22Rv1 (cell line): Measurements from ENCODE around the gene VPS8.

ENCODE experiments used
- ZFX ChIP-seq: fragments of 450-650 bp; IDR thresholded peaks from 2 replicates; pipeline ENCODE4 v1.6.1; 2017; ENCODE audit warnings: antibody characterized with exemption, borderline replicate concordance
- TF ChIP-seq, protein P1 (sequence below): fragments of 450-650 bp; IDR thresholded peaks from 2 replicates; pipeline ENCODE4 v1.5.1; 2017; ENCODE audit warnings: mild to moderate bottlenecking

DNA sequence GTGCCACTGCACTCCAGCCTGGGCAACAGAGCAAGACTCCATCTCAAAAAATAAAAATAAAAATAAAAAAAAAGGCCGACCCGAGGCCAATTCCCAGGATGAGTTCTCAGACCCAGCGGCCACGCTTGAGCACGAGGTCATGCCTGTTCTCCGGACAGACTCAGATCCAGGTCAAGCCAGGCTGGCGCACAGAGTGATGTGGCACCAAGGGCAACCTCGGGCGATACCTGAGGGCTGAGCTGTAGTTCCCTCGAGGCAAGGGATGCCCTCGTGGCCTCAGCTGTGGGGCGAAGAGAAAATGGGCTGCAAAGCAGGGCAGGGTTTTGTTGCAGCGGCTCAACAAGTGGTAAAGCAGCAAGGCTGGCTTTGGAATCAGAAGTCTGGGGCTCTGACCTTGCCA lies 263.6 kb downstream of the VPS8 start:
- TF ChIP-seq, protein P1, sequence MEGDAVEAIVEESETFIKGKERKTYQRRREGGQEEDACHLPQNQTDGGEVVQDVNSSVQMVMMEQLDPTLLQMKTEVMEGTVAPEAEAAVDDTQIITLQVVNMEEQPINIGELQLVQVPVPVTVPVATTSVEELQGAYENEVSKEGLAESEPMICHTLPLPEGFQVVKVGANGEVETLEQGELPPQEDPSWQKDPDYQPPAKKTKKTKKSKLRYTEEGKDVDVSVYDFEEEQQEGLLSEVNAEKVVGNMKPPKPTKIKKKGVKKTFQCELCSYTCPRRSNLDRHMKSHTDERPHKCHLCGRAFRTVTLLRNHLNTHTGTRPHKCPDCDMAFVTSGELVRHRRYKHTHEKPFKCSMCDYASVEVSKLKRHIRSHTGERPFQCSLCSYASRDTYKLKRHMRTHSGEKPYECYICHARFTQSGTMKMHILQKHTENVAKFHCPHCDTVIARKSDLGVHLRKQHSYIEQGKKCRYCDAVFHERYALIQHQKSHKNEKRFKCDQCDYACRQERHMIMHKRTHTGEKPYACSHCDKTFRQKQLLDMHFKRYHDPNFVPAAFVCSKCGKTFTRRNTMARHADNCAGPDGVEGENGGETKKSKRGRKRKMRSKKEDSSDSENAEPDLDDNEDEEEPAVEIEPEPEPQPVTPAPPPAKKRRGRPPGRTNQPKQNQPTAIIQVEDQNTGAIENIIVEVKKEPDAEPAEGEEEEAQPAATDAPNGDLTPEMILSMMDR: no peak
- TF ChIP-seq ZFX: no peak
